HG02642 (cell line): ENCODE measurements around the gene CARS1.

ENCODE experiments used
- ATAC-seq: cut with Tn5 transposase; IDR thresholded peaks from one replicate; pipeline ENCODE4 v1.9.1; 2021; ENCODE audit warnings: mild to moderate bottlenecking; ENCODE audit not compliant: unreplicated experiment, poor library complexity

The CARS1 gene

DNA sequence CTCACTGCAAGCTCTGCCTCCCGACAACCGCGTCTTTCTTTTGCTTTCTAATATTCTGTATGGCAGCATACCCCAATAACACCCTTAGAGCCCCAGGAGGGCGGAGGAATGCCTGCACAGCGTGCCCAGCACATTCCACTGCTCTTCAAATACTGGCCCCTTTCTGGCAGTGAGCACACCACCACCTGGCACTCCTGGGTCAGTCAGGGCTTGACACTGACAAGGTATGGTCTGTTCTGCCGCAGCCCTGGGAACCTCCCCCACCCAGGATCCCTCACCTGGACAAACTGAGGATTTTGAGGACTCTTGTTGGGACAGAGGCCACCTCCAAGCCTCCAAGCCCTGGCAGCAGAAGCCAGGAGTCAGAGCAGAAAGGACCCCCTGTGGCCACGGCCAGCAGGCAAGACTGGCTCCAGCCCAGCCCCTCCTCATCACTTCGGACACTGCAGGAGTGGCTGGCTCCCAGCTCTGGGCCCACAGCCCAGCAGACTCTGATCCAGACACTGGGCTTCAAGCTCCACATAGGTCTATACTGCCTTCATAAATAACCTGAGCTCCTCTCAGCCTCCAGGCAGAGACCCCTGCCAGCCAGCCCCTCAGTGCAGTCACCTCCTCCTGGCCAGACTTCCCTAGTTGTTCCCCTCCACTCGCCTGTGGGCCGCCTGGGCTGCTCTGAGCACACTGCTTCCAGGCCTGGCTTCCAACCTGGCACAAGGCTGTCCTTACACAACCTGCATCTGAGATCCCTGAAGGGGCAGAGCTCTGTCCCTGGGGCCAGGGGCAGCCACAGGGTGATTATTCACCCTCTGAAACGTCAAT, 14.5 kb downstream of the CARS1 start:
- ATAC-seq: no peak

DNA sequence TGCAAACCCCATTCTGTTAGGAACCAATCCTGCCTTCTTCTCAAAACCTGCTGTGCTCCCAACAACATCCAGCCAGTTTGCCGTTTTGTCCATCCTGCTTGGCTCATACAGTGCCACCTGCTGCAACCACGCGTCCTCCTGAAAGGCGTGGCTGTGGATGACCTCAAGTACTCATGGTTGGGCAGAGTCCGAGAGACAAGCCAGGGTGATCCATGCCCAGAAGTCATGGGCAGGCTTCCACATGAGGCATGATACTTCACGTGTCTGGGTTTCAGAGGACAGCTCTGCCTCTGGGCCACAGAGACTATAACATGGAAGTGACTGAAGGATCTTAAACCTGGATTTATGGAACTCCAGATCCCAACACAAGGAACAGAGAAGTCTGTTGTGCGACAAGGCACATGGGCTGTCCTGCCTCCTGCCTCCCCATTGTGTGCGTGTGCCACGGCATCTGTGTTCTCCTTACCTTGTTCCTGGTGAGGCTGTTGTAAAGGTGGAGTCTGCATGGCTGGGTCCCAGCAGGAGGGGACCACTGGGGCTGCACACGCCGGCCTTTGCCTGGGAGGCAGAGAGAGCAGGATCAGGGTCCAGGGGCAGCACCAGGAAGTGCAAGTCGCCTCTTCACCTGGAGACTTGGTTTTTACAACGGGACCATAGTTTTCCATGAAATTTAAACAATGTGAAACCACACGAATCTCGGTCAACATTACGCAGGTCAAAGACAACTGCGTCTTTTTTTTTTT, 15.4 kb downstream of the CARS1 start:
- ATAC-seq: no peak

DNA sequence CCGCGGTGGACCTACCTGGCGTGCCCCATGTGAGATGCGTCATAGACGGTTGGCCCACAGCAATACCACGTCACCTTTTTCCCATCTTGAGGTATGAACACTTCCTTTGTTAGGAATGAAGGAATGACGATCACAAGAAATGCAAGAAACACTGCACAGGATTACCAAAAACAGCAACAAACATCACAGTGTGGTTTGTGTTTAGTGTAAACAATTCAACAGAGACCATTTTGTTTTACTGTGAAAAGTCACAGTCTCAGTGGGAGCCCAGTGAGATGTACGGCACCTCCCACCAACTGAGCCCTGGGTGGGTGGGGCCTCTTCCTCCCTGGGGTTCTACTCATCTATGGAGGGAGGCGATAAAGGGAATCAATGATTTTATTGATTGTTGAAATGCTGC, 16.3 kb downstream of the CARS1 start:
- no peak for ATAC-seq

DNA sequence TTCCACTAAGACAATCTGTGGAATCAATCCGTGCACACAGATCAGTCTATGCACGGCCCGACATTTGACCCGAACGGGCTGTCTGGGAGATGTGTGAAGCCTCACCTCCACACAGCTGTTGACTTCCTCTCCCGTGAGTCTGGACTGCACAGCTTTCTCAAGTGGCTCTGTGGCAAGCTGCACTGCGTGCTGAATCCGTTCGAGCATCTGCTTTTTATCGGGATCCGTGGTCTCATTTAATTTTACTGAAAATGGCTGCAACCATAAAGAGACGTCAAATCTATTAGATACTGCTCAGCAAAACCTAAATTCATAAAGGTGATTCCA, 19.3 kb downstream of the CARS1 start:
- ATAC-seq: no peak

DNA sequence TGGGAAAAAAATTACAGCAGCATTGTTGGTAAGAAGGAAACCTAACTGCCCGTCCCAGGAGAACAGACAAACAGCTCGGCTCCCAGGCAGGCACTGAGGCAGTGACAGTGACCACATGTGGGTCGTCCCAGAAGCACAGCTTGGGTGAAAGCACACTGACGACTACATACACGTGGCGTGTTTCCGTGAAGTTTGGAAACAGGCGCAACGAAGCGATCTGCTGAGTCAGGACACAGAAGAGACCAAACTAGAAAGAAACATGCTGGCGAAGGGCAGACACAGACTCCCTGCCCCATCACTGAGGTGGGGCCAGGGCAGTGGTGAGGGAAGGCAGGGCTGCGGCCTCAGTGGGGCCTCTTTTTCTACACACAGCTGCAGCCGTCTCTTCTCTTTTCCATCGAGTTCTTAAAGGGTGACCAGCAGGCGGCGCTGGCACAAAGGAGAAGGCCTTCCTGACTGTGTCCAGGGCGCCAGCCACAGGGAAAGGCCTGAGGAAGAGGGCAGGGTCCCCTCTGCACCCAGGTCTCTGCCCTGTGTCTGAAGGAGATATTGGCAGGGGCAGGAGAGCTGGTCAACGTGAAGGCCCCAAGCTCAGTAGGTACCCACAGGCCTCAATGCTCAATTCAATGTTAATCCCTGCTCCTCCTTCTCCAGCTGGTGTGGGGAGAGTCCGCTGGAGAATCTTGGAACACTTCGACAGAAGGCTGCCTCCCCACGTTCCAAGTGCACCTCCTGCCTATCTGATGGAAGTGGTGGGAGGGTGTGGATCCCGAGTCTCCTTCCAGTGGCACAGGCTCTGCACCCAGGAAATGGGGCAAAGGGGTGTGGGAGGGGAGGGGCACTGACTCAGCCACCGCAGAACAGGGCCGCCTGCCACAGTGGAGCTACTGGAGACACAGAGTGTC, 19.9 kb downstream of the CARS1 start:
- ATAC-seq: no peak

DNA sequence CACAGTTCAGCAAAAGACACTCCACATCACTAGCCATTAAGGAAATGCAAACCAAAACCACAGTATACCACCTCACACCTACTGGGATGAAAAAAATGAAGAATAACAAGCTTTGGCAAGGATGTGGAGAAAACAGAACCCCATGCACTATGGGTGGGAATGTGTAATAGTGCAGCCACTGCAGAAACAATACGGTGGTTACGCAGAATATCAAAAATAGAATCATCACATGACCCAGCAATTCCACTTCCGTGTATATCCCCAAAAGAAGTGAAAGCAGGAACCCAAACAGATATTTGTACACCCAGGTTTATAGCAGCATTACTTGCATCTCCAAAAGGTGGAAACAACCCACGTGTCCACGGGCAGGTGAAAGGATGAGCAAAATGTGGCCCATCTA, 20.8 kb downstream of the CARS1 start:
- no peak for ATAC-seq

DNA sequence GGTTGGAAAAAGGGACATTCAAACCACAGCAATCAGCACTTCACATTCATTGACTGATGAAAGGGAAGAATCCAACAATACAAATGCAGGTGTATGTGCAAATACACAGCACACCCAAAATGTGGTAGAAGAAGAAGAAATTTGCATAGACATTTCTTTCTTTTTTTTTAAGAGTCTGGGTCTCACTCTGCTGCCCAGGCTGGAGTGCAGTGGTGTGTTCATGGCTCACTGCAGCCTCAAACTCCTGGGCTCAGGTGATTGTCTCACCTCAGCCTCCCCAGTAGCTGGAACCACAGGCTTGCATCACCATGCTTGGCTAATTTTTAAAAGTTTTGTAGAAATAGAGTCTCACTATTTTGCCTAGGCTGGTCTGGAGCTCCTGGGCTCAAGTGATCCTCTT, 21.9 kb downstream of the CARS1 start:
- ATAC-seq: no peak

DNA sequence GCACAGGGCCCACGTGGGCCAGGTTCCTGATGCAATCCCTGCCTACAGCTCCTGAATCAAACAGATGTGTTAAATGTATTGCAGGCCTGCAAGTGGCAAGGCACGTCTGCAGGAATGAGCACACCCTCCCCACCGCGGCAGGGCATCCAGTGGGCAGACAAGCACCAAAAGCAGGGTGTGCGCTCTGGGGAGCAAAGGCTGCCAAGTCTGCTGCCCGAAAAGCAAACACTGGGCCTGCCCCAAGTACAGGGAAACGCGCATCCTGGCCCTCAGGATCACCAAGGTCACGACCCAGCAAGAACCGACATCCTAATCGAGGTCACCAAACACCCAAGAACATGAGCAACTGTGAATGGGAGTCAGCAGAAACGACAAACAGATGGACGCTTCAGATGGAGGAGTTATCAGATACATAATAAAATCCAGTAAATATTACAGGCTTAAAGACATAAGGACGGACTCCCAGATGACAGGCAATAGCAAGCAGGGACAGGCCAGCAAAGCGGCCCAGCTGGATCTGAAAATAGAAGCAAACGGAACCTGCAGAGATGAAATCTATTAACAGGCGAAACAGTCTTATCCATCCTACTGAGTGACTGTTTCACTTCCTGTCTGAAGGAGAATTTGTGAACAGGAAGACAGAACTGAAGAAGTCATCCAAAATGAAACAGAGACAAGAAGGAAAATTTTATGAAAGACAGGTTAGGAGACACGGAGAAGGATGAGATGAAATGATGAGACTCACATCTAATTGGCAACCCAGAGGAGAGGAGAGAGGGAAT, 26.7 kb downstream of the CARS1 start:
- ATAC-seq: no peak

DNA sequence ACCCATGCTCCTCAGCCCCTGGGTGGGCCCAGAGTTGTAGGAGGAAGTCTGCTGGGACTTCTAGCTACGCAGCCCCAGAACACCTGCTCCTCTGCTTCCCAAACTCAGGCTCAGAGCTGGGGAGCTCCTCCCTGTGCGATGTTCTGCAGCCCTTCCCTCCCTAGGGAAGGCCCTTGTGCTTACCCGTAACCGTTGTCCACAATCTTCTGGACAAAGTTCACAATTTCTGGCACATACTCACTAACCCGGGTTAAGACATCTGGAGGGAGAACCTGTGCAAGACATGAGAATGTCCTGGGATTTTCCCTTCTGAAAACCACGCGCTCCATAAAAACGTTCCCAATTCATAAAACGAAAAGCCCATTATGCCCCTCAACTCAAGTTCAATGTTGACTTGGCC, 28.4 kb downstream of the CARS1 start:
- ATAC-seq: no peak

DNA sequence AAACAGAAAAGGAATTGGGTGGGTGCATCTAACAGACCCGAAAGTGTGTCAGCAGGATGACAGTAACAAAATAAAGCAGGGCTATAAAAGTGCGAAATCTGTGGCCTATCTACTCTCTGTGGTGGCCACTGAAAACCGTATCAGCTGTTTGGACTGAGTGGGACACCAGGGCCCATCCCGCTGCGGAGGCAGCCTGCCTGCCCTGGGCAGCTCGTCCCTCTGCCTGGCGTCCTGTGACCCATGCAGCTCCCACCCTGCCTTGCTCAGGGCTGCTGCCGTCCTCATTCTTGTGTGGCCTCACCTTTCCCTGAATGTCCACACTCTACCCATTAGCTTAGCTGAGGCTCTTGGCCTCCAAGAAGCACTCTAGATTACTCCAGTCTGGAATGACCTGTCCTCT, 30.4 kb downstream of the CARS1 start:
- ATAC-seq: no peak

DNA sequence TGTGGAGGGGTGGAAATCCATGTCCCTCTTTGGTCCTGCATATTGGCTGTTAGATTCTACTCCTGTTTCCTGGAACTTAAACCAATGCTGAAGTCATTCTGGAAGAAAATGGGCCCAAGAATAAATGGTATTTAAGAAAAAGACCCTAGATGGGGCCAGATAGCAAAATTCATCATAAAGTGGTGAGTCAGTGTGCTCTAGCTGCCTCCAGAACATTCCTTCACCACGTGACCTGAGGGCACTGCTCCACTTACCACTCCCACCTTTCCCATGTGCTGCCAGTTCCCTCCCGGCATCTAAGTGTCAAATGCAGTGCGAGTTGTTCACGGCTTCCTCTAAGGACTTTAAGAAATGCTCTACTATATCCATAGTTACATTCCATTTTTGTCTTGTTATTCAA, 34.2 kb downstream of the CARS1 start:
- no peak for ATAC-seq

DNA sequence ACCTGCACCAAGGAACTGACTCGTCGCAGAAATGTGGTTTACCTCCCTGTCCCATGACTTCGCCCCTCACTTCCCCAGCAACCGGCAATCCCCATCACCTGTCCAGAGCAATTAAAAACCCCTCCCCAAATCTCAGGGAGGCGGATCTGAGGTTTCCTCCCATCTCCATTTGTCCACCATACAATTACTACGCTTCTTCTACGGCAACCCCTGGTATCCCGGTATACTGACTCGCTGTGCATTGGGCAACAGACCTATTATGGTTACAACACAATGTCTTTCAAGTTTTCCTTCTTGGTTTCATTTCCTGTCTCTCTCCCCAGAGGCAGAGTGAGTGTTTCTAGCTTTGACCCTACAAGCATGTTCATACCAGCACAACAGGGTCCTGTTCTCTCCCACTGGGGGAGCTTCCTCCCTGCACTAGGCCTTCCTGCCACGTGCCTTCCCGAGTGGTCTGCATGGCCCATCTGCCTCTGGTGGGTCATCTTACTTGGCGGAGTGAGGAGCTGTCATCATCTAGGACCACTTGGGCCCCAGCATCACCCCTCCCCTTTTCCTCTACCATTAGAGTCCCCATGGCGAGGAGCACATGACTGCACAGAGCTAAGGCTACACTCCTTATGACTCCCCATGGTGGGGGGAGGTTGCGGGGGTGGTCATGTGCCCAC, 34.8 kb downstream of the CARS1 start:
- ATAC-seq: peak; percentile 68

DNA sequence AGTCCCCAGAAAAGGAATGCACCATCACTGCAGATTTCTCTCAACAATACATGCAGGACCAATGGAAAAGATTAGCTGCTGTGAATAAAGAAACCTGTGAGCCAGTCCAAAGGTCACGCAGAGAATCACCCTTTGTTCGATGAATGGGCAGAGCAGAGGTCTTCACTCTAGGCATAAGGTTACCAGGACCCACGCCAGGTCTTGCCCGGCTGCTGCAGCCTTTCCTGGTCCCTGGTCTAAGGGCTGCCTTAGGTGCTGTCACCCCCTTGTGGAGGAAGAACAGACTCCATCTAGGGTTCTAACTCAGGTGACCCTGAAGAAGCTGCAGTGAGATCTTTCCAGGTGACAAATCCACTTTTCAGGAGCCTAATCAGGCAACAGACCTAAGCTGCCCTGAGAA, 36.1 kb downstream of the CARS1 start:
- ATAC-seq: no peak

DNA sequence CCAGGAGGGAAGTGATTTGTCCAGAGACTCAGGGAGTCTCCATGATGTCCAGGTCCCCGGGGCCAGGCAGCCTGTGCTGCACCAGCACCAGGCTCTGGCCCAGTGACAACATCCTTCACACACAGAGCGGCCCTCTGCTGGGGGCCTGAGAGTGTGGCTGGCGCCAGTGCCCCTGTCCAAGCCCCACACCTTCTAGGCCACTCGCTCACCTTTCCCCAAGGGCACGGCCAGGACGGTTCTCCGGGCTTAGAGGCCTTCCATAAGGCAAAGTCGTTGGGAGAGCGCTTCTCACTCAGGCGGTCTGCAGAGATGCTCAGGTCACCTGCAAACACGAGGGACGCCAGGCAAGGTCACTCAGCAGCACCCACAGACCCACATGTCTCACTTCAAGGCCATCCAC, 37.2 kb downstream of the CARS1 start:
- no peak for ATAC-seq

DNA sequence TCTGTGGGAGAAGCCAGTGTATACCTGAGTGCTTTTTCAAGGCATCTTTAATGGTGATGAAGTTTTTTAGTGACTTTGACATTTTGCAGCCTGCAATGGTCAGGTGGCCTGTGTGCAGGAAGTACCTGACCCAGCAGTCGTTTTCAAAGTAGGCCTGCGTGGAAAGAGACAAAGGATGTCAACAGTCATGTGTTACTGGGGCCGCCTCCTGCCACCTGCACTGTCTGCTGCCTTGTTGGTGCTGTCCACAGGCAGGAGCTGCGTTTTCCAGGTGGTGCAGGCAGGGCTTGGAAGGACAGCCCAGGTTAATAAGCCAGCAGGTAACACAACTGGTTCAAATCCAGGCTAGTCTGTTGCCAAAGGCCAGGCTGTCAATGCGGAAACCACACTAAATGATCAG, 38.6 kb downstream of the CARS1 start:
- ATAC-seq: no peak

DNA sequence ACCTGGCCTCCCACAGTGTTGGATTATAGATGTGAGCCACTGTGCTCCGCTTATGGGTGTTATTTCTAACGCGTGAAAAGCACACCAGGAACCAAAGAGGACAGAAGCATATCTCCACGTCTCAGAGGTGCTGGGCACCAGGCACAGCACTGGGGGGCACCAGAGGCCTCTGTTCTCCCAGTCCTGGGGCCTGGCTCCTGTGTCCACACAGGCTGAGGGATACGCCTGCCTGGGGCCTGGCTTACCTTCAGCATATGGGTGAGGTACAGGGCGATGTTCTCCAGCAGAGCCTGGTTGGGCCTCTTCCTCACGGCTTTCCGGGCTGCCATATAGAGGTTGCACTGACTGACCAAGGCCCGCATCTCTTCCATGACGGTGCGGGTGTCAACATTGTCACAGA, 40.4 kb downstream of the CARS1 start:
- ATAC-seq: no peak

DNA sequence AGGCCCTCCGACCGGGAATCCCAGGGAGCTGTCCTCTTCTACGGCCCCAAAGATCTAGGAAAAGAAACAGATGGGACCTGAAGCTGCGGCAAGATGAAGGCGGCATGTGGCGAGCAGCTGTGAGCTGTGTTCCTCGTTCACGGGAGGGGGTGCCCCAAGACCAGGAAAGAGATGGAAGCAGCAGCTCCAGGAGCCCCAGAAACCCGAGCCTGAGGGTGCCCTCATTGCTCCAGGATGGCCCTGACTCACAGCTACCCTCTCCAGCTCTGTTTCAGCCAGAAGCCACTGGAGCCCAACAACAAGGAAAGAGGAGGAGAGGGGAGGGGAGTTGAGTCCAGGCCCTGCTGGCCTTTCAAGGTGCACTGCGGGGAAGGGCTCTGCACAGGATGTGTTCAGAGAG, 41.4 kb downstream of the CARS1 start:
- ATAC-seq: no peak

DNA sequence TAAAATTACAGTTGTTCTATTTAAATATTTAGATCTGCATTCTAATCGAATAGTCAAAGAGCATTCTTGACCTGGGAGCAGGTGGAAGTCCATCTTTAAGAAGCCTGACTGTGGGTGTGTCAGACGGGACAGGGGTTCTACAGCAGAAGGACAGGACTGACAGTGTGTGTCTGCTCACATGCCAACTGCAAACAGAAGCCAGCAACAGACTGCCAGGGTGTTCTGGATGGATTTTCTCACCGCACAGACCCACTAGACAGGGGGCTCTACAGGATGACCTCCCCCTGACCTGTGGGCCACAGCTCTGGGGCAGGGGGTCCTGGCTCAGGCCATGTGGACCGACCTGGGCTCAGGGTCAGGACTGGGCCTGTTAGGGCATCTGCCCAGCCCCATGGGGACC, 42.3 kb downstream of the CARS1 start:
- no peak for ATAC-seq

DNA sequence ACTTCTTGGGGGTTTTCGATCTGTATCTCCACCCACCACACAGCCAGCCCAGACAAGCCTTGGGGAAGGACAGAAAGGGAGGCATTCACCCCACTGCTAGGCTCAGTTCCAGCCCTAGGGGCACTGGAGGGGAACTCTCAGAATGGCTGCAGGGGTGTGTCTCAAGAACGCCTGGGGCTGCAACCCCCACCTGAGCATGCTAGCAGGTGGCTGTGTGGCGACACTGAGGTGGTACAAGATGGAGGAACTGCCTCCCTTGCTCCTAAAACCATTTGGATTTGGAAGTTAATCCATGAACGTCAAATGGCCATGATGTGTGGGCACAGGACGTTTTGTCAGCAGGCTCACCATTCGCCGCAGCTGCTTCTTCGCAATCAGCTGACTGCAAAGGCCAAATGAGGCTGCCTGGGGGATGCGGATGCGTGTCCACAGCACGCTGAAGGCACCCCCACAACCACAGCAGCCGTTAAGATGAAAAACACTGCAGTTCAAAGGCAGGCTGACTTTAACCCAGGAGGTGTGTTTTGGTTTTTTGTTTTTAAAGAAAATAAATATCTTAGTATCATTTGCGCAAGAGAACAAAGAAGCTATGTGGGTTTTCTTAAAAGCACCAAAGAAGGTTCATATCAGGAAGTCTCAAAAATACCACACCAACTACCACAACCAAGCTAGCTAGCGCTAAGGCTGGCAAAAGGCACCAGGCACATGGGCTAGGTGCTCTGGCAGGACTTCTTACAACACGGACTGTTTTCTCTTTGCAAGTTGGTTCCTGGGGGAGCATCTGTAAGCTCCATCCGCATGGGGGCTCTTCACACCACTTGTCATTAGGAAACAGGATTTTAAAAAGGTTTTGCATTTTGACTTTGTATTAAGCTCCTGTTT, 42.9 kb downstream of the CARS1 start:
- no peak for ATAC-seq
